Measurements from ENCODE around the gene ANKRD31. TPM values are rescaled to one million over a fixed set of nuclear protein-coding genes. Genes with fewer than 3 reads are reported as not detected.

The ANKRD31 gene
- total and polyA plus RNA-seq, 8 donors, result 0.09 to 0.75 (median 0.45) TPM

DNA sequence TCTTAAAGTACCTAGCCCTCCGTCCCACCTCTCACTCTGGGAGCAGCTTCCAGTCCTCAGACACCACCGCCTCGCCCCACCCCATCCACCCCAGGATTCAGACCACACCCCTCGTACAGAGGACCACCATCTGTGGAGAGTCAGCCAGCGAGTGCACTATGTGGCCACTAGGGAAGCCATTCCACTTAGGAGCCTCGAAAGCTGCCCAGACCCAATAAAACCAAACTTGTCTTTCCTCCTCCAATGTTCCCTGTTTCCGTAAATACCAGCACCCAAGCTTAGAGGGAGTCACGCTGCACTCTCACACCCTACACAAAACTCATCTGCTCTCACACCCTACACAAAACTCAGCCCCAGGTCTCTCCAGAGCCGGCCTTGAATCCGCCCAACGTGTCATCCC lies 186.3 kb downstream of the ANKRD31 start:
- Histone ChIP-seq H3K4me1 (peaks cover 9 to 24% of the 10 kb centered on the region in 2 donors), H3K27ac (no peak overlapping the region), H3K9me3 (no peaks in the 10 kb centered on the region), H3K36me3 (peaks cover 0 to 4% of the 10 kb centered on the region in 2 donors), H3K27me3 (peaks cover 4 to 53% of the 10 kb centered on the region in 2 donors), H3K4me3 (no peak overlapping the region)
- TF ChIP-seq, protein P1, sequence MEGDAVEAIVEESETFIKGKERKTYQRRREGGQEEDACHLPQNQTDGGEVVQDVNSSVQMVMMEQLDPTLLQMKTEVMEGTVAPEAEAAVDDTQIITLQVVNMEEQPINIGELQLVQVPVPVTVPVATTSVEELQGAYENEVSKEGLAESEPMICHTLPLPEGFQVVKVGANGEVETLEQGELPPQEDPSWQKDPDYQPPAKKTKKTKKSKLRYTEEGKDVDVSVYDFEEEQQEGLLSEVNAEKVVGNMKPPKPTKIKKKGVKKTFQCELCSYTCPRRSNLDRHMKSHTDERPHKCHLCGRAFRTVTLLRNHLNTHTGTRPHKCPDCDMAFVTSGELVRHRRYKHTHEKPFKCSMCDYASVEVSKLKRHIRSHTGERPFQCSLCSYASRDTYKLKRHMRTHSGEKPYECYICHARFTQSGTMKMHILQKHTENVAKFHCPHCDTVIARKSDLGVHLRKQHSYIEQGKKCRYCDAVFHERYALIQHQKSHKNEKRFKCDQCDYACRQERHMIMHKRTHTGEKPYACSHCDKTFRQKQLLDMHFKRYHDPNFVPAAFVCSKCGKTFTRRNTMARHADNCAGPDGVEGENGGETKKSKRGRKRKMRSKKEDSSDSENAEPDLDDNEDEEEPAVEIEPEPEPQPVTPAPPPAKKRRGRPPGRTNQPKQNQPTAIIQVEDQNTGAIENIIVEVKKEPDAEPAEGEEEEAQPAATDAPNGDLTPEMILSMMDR (IDR thresholded peaks at IDR 0.05), result no peak
- DNase-seq (peak in 1 of 4 donors; percentile 41), ATAC-seq (no peak)
- intact Hi-C loops (cut with DNase I), result no loop called here

DNA sequence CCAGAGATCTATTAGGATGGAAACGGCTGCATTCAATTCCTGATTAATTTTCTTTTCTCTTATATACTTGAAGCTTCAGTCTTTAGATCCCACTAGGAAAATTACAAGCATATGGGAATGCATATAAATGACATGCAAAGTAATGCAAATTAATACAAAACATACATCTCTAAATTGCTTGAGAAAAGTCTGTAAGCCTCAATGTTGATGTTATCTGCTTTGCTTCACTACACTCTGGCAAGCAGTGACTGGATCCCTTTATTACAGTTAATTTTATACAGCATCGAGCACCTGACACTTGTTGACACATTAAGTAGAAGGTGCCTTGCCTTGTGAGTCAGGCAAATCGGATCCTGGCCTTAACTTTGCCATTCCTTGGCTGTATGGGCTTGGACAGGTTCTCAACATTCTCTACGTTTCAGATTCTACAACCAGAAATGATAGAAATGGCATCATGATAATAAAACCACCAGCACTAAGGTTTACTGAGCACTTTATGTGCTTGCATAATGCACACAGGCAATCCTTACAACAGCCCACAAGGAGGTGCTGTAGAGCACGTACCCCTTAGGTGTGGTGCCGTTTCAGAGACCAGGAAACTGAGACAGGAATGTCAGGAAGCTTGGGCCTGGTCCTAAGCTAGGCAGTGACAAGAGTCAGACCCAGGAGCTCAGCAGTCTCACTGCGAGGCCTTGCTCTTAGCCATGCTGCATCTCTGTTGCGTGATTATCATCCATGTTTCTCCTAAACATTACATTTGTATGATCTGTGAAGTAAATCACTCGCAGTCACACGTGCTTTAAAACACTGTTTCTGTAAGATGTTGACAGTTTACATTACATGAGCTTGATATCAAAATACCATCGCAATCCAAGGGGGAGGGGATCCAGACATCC lies 187.0 kb downstream of the ANKRD31 start:
- peaks cover 9 to 23% of the 10 kb centered on the region in 2 donors for H3K4me1 ChIP-seq
- H3K27ac ChIP-seq, result no peak overlapping the region
- peak in 1 of 4 donors; percentile 50 for DNase-seq
- peak; percentile 48 for ATAC-seq
- peaks cover 0 to 46% of the 10 kb centered on the region in 2 donors for H3K27me3 ChIP-seq
- H3K4me3 ChIP-seq, result no peak overlapping the region
- intact Hi-C loops (cut with DNase I), result no loop called here
- TF ChIP-seq, protein P1 (IDR thresholded peaks at IDR 0.05), result peak; percentile 55 to 75
- H3K9me3 ChIP-seq, result no peaks in the 10 kb centered on the region
- H3K36me3 ChIP-seq, result peaks cover 0 to 4% of the 10 kb centered on the region in 2 donors

DNA sequence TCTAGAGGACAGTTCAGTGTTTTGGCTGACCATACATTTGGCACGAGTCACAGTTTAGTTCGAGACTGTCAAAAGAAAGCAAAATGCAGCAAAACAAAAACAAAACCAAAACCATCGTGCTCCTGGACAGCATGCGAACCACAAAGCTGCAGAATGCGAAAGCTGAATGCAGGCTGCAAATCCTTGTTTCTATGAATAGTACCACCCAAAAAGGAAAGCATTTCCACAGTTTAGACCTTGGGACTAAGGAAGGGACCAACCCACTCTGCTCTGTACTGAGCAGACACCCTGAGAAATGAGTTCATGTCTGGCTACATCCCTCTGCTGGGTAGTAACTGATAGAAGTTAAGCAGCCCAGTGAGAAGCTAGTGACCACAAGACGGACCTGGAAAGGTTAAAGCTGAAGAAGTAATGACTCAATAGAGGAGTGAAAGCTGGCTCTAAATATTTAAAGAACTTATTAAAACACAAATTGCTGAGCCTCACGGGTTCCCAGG lies 188.2 kb downstream of the ANKRD31 start:
- H3K9me3 ChIP-seq, result no peaks in the 10 kb centered on the region
- peaks cover 0 to 4% of the 10 kb centered on the region in 2 donors for H3K36me3 ChIP-seq
- intact Hi-C loops (cut with DNase I), result no loop called here
- no peak for DNase-seq
- H3K4me1 ChIP-seq, result peaks cover 9 to 11% of the 10 kb centered on the region in 2 donors
- TF ChIP-seq, protein P1 (IDR thresholded peaks at IDR 0.05), result no peak
- H3K27ac ChIP-seq, result no peak overlapping the region
- H3K27me3 ChIP-seq, result peaks cover 0 to 34% of the 10 kb centered on the region in 2 donors
- H3K4me3 ChIP-seq, result no peak overlapping the region
- no peak for ATAC-seq

DNA sequence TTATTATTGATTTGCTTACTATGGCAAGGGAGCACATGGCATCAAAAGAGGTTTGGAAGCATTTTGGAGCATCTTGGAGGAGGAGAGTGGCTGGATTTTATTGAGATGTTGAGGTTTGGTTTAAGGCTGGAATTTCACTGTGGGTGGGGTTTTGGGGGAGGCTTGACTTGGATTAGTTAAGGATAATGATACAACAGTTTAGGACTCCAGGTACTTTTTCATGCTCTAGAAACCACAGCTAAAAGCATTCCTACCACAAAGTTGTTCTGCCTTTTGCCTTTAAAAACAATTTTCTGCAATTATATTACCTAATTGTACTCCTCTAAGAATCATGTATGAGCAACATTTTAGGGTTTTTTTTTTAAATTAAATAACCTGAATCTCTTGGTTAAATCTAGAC lies 189.3 kb downstream of the ANKRD31 start:
- no peak overlapping the region for H3K4me3 ChIP-seq
- DNase-seq, result no peak
- peaks cover 4 to 9% of the 10 kb centered on the region in 2 donors for H3K4me1 ChIP-seq
- intact Hi-C loops (cut with DNase I), result no loop called here
- TF ChIP-seq, protein P1 (IDR thresholded peaks at IDR 0.05), result no peak
- no peaks in the 10 kb centered on the region for H3K9me3 ChIP-seq
- H3K36me3 ChIP-seq, result peaks cover 0 to 4% of the 10 kb centered on the region in 2 donors
- ATAC-seq, result no peak
- H3K27ac ChIP-seq, result no peak overlapping the region
- H3K27me3 ChIP-seq, result peaks cover 0 to 22% of the 10 kb centered on the region in 2 donors
